GM19463 (cell line): ENCODE data around the gene ZNF638.
"Not testable (repeated sequence)": the region's sequence is repeated elsewhere in the genome, so short reads cannot be mapped to it uniquely, and the experiment has no call there.

Experiments
- ATAC-seq: cut with Tn5 transposase; IDR thresholded peaks from one replicate; pipeline ENCODE4 v1.9.1; 2021; ENCODE audit warnings: mild to moderate bottlenecking, moderate library complexity; ENCODE audit not compliant: unreplicated experiment

The ZNF638 gene

DNA sequence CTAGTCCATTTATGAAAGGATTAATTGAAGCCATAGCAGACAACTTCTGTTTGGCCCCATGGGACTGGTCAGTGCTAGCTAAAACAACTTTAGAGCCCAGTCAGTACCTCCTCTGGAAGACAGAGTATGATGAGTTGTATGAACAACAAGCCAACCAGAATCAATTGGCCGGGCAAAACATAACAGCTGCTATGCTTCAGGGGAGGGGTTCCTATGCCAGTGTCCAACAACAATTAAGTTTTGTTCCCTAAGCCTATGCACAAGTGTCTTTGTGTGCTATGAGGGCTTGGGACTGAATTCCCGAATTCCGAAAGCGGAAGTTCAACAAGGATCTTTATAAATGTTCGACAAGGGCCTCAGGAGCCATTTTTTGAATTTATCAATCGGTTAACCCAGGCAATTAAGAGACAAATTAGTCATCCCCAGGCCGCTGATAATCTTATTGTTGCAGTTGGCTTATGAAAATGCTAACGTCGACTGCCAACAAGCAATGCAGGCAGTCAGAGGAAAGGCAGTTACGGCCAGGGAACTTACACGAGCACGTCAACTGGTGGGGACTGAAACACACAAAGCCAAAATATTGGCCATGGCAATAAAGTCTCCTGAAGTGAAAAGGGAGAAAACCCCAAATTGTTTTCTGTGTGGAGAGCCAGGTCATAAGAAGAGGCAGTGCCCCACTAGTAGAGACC is 57.9 kb downstream of the ZNF638 start:
- no peak for ATAC-seq

DNA sequence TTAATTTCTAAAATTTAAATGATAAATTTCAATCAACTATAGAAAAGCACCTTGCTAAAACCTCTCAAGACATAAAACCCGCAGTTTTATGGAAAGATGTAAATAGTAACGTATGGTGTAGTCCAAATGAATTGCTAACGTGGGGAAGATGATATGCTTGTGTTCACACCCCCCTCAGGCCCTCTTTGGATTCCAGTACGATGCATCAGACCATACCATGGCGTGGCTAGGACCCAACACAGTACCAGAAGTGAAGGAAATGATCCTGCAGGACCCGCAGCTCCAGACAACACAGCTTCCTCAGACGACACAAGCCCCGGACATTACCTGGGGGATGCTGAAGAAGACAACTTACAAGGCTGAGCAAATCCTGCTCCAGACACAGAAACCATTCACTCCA is 61.6 kb downstream of the ZNF638 start:
- ATAC-seq = no peak

DNA sequence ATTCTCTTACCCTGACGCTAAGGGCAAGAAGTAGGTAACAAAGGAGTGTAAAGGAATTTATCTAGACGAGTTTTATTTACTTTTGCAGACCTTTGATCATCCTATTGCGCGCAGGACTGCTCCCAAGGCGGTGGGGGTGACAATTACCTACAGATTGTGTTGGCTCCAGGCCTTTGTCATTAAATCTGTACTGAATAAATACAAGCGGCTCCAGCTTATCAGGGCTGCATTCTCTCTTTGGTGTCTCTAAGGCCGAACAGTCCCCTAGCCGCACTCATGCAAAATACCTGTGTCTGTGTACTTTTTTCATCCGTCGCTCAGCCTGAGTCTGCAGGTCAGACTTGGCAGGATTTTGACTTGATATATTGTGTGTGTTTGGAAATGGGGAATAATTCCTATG is 63.9 kb downstream of the ZNF638 start:
- no peak for ATAC-seq

DNA sequence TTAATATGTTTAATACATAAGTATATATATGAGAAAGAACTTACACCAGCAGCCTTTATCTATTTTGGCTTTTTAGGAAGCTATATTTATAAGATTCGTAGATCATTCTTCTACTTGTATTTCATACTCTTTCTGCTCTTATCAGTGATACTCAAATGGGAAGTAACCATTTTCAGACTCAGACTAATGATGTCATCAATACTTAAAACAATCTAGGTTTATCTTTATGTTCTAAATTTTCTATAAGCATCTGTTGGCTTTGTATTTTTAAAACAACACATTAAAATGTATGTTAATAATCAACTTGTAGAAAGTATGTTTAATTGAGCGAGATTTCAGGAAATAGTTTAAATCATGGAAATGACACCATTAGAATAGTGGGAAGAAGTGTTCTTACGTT is 70.8 kb downstream of the ZNF638 start:
- ATAC-seq = no peak

DNA sequence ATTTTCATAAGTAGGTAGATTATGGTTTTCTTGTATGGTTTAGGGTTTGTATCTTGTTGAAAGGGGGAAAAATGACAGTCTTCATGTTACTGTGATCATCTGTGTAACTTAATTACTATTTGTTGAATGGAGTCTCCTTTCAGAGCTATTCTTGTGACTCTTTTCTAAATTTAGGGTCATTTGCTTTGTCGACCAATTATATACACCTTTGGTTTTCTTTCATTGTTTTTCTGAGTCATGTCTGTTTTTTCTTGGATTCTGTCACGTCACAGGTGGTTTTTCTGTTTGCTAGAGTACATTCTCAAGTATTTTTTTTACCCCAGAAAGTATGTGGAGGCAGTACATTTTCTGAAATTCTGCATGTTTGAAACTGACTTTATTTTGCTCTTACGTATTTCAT is 78.0 kb downstream of the ZNF638 start:
- ATAC-seq = no peak

DNA sequence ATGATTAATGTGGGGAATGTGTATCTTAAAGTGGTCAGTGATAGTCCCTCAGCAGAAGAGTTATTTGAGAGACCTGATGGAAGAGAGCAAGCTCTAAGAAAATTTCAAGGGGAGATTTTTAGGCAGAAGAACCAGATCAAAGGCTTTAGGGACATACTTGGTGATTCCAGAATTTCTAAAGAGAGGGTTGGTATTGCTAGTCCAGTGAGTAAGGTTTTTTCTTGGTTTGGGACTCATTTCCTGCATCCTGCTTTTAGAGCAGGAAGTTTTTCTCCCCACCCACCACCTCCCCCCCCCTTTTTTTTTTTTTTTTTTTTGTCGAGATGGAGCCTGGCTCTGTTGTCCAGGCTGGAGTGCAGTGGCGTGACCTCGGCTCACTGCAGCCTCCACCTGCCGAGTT is 79.1 kb downstream of the ZNF638 start:
- ATAC-seq = no peak

DNA sequence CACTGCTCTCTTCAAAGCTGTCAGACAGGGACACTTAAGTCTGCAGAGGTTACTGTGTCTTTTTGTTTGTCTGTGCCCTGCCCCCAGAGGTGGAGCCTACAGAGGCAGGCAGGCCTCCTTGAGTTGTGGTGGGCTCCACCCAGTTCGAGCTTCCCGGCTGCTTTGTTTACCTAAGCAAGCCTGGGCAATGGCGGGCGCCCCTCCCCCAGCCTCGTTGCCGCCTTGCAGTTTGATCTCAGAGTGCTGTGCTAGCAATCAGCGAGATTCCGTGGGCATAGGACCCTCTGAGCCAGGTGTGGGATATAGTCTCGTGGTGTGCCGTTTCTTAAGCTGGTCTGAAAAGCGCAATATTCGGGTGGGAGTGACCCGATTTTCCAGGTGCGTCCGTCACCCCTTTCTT is 85.3 kb downstream of the ZNF638 start:
- not testable (repeated sequence) for ATAC-seq

DNA sequence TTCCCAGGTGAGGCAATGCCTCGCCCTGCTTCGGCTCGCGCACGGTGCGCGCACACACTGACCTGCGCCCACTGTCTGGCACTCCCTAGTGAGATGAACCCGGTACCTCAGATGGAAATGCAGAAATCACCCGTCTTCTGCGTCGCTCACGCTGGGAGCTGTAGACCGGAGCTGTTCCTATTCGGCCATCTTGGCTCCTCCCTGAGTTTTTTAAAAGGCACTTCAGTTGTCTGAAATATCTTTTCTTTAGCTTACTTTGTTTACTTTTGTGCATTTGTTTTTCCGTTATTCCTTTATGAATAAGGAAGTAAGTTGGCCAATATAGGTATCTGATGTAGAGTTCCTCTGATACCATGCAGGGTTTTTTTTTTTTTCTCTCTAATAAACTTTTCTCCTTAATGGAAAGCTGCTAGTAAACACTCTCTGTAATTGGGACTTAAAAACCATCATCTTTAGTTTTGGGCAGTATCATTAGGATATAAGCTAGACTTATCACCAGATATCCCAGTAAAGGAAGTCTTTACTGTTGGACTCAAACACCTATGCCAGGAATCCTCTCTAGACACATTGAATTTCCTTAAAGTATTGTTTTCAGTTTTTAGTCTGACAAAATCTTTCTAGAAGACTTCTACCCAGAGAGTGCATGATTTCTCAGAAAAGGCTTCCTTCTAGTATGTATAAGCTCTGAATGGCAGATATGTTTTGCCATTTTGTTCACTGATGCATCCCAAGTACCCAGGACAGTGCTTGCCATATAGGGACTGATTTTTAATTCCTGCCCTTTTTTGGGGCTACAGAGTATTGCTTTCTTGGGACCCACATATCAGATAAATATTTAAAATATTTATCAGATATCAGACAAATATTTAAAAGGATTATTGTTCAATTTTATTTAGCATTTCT is 86.0 kb downstream of the ZNF638 start:
- no peak for ATAC-seq

DNA sequence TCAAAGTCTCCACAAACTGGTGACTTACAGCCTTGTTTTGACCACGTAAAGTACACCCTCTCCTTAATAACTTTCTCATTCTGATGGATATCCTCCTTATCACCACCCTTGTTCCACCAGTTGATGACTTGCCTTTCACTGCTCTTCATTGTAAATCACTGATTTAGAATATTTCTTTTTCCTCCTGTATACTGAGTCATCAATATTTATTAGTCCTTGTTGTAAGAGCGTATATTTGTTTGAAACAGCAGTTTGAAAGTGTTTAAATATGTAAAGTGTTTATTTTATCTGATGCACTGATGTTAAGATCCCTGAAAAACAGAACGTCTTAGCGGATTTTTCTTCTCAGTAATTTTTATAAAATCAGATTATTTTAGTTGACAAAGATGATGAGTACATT is 87.6 kb downstream of the ZNF638 start:
- ATAC-seq = no peak

DNA sequence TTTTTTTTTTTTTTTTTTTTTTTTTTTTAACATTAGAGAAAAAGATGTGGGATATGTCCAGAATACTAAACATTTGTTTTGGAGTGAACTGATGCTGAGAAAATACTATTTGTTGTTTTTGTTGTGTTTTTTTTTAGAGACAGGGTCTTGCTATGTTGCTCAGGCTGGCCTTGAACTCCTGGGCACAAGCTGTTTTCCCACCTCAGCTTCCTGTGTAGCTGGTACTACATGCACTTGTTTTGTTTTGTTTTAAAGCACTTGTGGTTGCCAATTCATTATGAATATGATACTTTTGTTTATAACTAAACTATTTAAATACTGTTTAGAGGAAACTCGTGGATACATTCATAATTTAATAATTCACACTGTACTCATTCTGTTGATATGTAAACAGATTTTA is 88.4 kb downstream of the ZNF638 start:
- ATAC-seq = no peak

DNA sequence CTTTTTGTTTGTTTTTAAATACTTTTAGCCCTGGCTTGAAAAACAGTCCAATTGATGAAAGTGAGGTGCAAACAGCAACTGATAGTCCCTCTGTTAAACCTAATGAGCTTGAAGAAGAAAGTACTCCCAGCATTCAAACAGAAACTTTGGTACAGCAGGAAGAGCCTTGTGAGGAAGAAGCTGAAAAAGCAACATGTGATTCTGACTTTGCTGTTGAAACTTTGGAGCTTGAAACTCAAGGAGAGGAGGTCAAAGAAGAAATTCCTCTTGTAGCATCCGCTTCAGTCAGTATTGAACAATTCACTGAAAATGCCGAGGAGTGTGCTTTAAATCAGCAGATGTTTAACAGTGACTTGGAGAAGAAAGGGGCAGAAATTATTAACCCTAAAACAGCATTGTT is 91.2 kb downstream of the ZNF638 start:
- no peak for ATAC-seq

DNA sequence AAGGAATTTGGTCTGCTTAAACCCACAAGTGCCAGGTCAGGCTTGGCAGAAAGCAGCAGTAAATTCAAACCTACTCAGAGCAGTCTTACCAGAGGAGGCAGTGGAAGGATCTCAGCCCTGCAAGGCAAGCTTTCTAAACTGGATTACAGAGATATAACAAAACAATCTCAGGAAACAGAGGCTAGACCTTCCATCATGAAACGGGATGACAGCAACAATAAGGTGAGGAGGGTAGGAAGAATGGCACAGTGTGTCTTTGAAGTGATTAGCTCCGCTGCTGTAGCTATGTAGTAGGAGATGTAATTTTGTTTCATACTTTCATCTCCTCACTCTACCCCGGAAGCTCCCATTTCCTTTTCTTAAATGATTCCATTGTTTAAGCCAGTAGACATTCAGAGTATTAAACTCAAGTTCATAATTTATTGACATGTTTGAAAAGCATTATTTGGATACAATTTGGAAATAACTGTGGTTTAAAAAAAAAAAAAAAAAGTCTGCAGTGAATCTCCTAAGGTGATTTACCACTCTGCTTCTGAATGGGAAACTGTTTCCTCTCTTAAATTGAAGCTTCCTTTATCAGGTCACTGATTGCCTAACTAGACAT is 92.3 kb downstream of the ZNF638 start:
- ATAC-seq = no peak

DNA sequence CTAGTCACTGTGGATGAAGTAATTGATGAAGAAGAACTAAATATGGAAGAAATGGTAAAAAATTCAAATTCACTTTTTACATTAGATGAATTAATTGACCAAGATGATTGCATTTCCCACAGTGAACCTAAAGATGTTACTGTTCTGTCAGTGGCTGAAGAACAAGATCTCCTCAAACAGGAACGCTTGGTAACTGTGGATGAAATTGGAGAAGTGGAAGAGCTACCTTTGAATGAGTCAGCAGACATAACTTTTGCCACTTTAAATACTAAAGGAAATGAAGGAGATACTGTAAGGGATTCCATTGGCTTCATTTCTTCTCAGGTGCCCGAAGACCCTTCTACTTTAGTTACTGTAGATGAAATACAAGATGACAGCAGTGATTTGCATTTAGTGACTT is 95.1 kb downstream of the ZNF638 start:
- no peak for ATAC-seq

DNA sequence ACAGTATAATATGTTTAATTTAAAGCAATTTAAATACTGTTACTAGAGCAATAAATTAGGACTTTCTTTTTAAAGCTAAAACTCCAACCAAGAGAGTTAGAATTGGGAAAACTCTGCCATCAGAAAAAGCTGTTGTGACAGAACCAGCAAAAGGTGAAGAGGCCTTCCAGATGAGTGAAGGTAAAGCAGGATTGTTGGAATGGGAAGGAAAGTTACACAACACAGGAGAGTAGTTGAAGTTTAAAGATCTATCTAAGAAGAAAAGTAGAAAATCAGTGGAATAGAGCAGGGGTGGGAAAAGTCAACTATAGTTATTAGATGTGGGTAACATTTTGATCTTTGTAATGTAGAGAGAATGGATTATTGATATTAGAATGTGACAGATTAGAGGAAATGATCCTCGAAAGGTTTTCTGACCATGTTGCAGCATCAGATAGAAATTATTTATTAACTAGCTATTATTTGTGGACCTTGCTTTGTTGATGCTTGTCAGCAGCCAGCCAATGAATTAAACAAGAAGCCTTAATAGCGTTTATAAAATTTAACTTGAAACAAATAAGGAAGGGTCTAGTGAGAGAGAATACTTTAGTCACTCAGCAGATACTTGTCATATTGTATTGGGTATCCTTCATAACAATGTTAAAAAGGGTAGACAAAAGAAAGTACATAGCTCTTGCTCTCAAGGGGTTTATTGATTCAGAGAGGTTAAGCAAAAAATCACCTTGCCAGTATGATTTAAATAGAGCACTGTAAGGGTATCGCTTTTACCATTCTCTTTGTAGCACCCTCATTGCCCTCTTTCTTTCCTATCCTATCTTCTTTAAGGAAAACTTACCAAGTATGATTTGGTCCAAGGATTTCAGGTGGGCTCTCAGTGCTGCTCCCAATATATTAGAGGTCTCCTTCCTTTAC is 97.1 kb downstream of the ZNF638 start:
- no peak for ATAC-seq

DNA sequence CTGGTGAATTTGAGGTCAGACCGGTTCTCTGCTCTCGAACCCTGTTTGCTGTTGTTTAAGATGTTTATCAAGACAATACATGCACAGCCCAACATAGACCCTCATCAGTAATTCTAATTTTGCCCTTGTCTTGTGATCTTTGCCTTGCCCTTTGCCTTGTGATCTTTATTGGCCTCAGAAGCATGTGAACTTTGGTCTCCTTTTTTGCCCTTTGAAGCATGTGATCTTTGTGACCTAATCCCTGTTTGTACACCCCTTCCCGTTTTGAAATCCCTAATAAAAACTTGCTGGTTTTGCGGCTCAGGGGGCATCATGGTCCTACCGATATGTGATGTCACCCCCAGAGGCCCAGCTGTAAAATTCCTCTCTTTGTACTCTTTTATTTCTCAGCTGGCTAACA is 113.6 kb downstream of the ZNF638 start:
- ATAC-seq = not testable (repeated sequence)

DNA sequence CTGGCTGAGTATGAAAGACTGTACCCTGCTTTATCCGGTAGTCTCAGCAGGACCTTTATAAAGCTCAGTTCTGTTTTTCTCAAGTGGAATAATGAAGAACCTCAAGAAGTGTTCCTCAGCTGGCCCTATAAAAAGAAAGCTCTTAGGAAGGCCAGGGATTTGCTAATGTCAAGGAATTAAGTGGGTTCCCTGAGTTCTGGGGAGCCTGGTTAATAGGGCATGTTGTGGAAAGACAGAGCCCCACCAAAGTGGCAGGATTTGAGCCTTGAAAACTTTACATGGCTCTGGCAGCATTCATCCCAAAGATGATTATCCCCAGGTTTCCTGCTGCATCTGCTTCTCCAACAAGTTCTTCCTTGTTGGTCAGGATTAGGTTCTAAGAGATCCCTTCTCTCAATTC is 114.9 kb downstream of the ZNF638 start:
- no peak for ATAC-seq

DNA sequence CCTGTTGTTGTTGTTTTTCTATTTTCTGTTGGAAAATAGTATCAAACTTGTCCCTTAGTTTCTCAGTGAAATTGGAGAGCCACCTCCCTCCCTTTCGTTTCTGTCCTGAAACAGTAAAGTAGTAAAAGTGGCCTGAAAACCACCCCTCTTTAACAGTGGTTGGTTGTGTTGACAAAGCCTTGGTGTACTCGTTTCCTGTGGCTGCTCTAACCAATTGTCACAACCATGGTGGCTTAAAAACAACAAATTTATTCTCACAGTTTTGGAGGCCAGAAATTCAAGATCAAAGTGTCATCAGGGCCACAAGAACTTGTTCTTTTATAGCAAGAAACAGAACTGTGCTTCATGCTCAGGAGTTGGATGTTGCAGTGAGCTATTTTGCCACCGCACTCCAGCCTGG is 117.8 kb downstream of the ZNF638 start:
- no peak for ATAC-seq

DNA sequence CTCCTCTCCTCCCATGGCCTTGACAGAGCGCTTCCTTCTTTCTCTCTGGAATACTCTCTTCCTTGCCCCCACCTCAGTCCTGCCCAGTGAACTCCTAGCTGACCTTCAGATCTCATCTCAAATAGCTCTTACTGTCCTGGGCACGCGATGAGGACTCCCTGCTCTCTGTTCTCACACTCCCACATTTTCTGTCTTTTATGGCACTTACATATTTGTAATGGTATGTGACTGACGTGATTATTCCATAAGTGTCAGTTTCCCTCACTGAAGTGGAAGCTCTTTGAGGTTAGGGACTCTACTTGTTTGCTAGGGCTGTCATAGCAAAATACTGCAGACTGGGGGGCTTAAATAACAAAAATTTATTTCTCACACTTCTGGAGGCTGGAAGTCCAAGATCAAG is 120.1 kb downstream of the ZNF638 start:
- ATAC-seq = no peak

DNA sequence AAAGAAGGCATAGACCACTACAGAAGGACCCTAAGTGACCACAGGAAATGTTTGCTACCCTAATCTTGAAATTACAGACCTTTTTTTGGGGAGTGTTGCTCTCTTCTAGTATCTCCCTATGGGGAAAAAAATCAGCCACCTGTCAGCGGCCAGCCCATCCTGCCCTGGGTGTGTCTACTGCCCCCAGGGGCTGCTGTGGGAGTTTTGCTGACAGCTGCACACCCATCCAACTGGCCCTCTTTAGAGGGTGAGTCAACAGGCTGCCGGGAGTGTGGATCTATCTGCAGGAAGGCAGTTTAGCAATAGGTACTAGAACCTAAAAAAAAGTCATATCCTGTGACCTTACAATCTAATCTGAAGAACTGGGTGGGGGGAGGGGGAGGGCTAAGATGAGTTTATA is 121.0 kb downstream of the ZNF638 start:
- no peak for ATAC-seq

DNA sequence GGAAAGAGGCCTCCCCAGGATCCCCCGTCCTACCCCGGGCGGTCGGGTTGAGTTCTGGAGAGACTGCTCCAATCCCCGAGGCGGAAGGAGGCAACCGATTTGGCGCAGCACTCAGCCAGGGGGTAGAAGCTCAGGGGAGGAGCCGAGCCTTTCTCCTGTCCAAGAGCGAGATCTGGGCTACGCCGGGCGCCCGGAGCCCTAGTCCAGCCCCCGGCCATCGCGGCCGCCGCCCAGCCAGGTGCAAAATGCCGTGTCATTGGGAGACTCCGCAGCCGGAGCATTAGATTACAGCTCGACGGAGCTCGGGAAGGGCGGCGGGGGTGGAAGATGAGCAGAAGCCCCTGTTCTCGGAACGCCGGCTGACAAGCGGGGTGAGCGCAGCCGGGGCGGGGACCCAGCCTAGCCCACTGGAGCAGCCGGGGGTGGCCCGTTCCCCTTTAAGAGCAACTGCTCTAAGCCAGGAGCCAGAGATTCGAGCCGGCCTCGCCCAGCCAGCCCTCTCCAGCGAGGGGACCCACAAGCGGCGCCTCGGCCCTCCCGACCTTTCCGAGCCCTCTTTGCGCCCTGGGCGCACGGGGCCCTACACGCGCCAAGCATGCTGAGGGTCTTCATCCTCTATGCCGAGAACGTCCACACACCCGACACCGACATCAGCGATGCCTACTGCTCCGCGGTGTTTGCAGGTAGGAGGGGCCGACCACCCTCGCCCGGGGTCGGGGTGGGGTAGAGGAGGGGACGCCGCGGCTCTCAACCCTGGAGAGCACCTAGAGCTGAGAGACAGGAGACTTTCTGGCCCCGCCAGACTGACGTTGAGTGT is 122.0 kb downstream of the ZNF638 start, which contains the start of gene DYSF:
Gene DYSF, plus strand, starts transcription at position 158 of the 817 bp plus-strand sequence.
- no peak for ATAC-seq
